GM06990 (cell line): Measurements from ENCODE around the gene ILF2.
"Not testable (repeated sequence)": the region's sequence is repeated elsewhere in the genome, so short reads cannot be mapped to it uniquely, and the experiment has no call there.

Experiments used
- DNase-seq: peaks from one replicate; pipeline ENCODE4 v3.0.0-alpha.2; 2011; ENCODE audit not compliant: insufficient read length; ENCODE audit errors: extremely low read depth
- H3K27me3 ChIP-seq: replicated peaks from 2 replicates; pipeline ENCODE4 v1.6.0; 2011; ENCODE audit warnings: low read length; ENCODE audit not compliant: control insufficient read depth, insufficient read depth
- H3K36me3 ChIP-seq: 2 replicates; pipeline ENCODE4 v1.5.1; 2011; ENCODE audit warnings: low read length; ENCODE audit not compliant: control insufficient read depth, insufficient read depth
- H3K4me3 ChIP-seq: replicated peaks from 2 replicates; pipeline ENCODE4 v1.5.1; 2011; ENCODE audit warnings: low read depth, mild to moderate bottlenecking, control low read depth, low read length
- CTCF ChIP-seq: IDR thresholded peaks from 2 replicates; pipeline ENCODE4 v1.5.1; 2011; ENCODE audit warnings: low read length, control low read depth, mild to moderate bottlenecking, inconsistent platforms; ENCODE audit not compliant: insufficient read depth, poor library complexity, severe bottlenecking

Gene ILF2

GRCh38 chr1:153677718-153678518, 7.1 kb upstream of the ILF2 start:
- TF ChIP-seq CTCF: peak; percentile 96
- Histone ChIP-seq H3K36me3 (no peaks in the 10 kb centered on the region), H3K4me3 (peak overlapping the region; percentile 39; the same call in 1 of the 2 replicates), H3K27me3 (no peaks in the 10 kb centered on the region; the same call in 1 of the 2 replicates)
- DNase-seq: no peak

- no peak for DNase-seq
- Histone ChIP-seq H3K36me3 (peaks cover 2% of the 10 kb centered on the region), H3K27me3 (no peaks in the 10 kb centered on the region), H3K4me3 (no peak overlapping the region)
- no peak for TF ChIP-seq CTCF
These were observed 2.7 kb upstream of the ILF2 start for GRCh38 chr1:153673511-153673910.

GRCh38 chr1:153671628-153672353, 998 bp upstream of the ILF2 start:
- peak; percentile 9 for TF ChIP-seq CTCF
- H3K4me3 ChIP-seq: peak overlapping the region; percentile 67
- H3K36me3 ChIP-seq, H3K27me3 ChIP-seq: not testable (repeated sequence)
- DNase-seq: peak; percentile 52

- no peaks in the 10 kb centered on the region for H3K27me3 ChIP-seq
- H3K4me3 ChIP-seq: peak overlapping the region; percentile 97
- no peak for TF ChIP-seq CTCF
- H3K36me3 ChIP-seq: peaks cover 15% of the 10 kb centered on the region
- DNase-seq: no peak
These were observed 435 bp downstream of the ILF2 start for GRCh38 chr1:153670257-153670858.

- Histone ChIP-seq H3K4me3 (peak overlapping the region; percentile 97), H3K27me3 (no peaks in the 10 kb centered on the region), H3K36me3 (peaks cover 16% of the 10 kb centered on the region)
- no peak for TF ChIP-seq CTCF
- DNase-seq: no peak
These were observed 1.2 kb downstream of the ILF2 start for GRCh38 chr1:153669606-153670005.

- H3K27me3 ChIP-seq, DNase-seq, H3K4me3 ChIP-seq: not testable (repeated sequence)
- peaks cover 17% of the 10 kb centered on the region for H3K36me3 ChIP-seq
These were observed 2.1 kb downstream of the ILF2 start for GRCh38 chr1:153668672-153669071.
